ENCODE measurements around the gene LSS. TPM values are rescaled to one million over a fixed set of nuclear protein-coding genes. Genes with fewer than 3 reads are reported as not detected.

LSS gene
- total and polyA plus RNA-seq, 4 donors, result 27.6 to 194 (median 89.3) TPM

DNA sequence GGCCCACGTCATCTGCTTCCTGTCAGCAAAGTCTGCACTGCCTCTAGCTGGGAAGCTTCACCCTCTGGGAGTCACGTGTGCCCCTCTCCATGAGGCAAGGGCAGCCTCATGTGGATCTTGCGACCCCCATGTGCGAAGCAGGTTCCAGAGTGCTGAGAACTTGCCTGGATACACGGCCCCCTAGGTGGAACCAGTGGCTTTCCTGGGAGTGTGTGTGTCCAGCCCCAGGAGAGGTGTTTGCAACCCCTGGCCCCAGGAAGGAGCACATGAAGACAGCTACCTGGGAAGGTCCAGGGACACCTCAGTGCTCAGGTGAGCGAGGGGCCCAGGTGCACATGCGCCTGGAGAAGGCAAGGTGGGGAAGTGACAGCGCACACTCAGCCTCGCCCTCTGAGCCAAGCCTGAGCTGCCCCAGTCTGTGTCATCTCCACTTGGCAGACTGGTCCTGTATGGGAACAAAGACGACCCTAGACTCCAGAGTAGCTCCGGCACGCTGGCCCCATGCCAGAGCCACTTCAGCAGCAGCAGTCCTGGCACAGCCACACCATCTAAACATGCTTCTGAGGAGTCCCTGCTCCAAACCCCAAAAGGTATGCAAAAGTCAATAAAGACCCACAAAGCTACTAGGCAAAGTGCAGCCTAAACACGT is 8.9 kb downstream of the LSS start:
- Histone ChIP-seq H3K27me3 (ENCODE audit: control insufficient read depth in 4 of 4, insufficient read depth in 4 of 4, low read length in 3 of 4) (no peaks in the 10 kb centered on the region), H3K4me1 (ENCODE audit: control insufficient read depth in 4 of 4, insufficient read depth in 4 of 4, low read length in 3 of 4) (peaks cover 0 to 7% (median 3%) of the 10 kb centered on the region in 4 donors), H3K9ac (ENCODE audit: low read depth in 1 of 2, low read length in 2 of 2) (no peak overlapping the region), H3K27ac (ENCODE audit: low read depth in 1 of 2, low read length in 2 of 2) (no peak overlapping the region), H3K9me3 (ENCODE audit: control insufficient read depth in 4 of 4, low read length in 3 of 4) (no peaks in the 10 kb centered on the region), H3K4me3 (ENCODE audit: low read depth in 1 of 3, low read length in 3 of 3) (no peak overlapping the region), H3K36me3 (ENCODE audit: control insufficient read depth in 4 of 4, insufficient read depth in 3 of 4, low read depth in 1 of 4, low read length in 3 of 4) (peaks cover 6 to 48% (median 28%) of the 10 kb centered on the region in 4 donors)
- WGBS, result 68% methylated on average over 13 of the region's 13 CpGs
- DNase-seq (ENCODE audit: low spot score), result no peak
- TF ChIP-seq GABPA (IDR thresholded peaks at IDR 0.05 in 1 of 2, conservative IDR thresholded peaks at IDR 0.05 in 1 of 2) (no peak), RAD21 (IDR thresholded peaks at IDR 0.05) (no peak), FOXA1 (IDR thresholded peaks at IDR 0.05) (no peak), NR2F2 (IDR thresholded peaks at IDR 0.05) (no peak), JUND (IDR thresholded peaks at IDR 0.05) (no peak), YY1 (IDR thresholded peaks at IDR 0.05) (no peak), RXRA (IDR thresholded peaks at IDR 0.05) (no peak), TAF1 (conservative IDR thresholded peaks at IDR 0.05) (no peak), CTCF (IDR thresholded peaks at IDR 0.05; ENCODE audit: low read depth, low read length, missing input control) (no peak), REST (IDR thresholded peaks at IDR 0.05) (no peak)
- TF ChIP-seq, protein P1, sequence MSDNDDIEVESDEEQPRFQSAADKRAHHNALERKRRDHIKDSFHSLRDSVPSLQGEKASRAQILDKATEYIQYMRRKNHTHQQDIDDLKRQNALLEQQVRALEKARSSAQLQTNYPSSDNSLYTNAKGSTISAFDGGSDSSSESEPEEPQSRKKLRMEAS (IDR thresholded peaks at IDR 0.05), result no peak

DNA sequence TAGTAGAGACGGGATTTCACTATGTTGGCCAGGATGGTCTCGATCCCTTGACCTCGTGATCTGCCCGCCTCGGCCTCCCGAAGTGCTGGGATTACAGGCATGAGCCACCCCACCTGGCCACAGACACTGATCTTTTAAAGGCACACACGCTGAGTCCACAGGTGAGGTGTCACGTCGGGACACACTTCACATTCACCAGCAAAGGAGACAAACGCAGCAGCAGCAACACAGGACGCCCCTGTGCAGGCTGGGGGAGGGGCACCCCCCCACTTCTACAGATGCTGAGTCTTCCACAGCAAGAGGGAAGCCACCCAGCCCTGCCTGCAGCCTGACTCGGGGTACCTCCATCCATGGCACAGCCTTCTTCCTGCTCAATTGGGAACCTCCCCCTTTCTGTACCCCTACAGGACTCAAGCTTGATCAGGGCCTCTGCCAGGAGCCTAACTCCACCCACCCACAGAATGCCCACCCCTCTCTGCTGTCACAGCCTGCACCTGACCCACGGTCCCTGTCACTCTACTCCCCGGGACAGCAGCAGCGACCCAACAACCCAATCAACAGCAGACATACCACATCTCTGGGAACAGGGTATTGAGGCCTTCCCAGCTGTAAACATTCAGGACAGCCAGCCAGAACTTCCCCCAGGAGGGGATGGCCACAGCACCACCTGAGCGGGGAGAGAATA is 9.5 kb downstream of the LSS start:
- H3K4me1 ChIP-seq (ENCODE audit: control insufficient read depth in 4 of 4, insufficient read depth in 4 of 4, low read length in 3 of 4), result peaks cover 0 to 2% (median 0%) of the 10 kb centered on the region in 4 donors
- H3K27me3 ChIP-seq (ENCODE audit: control insufficient read depth in 4 of 4, insufficient read depth in 4 of 4, low read length in 3 of 4), result no peaks in the 10 kb centered on the region
- H3K4me3 ChIP-seq (ENCODE audit: low read depth in 1 of 3, low read length in 3 of 3), result no peak overlapping the region
- H3K36me3 ChIP-seq (ENCODE audit: control insufficient read depth in 4 of 4, insufficient read depth in 3 of 4, low read depth in 1 of 4, low read length in 3 of 4), result peaks cover 6 to 55% (median 28%) of the 10 kb centered on the region in 4 donors
- no peaks in the 10 kb centered on the region for H3K9me3 ChIP-seq (ENCODE audit: control insufficient read depth in 4 of 4, low read length in 3 of 4)
- DNase-seq (ENCODE audit: low spot score), result no peak
- WGBS, result 86% methylated on average over 16 of the region's 16 CpGs
- no peak overlapping the region for H3K27ac ChIP-seq (ENCODE audit: low read depth in 1 of 2, low read length in 2 of 2)
- no peak overlapping the region for H3K9ac ChIP-seq (ENCODE audit: low read depth in 1 of 2, low read length in 2 of 2)
- TF ChIP-seq REST (IDR thresholded peaks at IDR 0.05) (no peak), RAD21 (IDR thresholded peaks at IDR 0.05) (no peak), CTCF (IDR thresholded peaks at IDR 0.05; ENCODE audit: low read depth, low read length, missing input control) (no peak), FOXA1 (IDR thresholded peaks at IDR 0.05) (no peak), SP1 (IDR thresholded peaks at IDR 0.05) (no peak), HNF4A (conservative IDR thresholded peaks at IDR 0.05) (no peak), HNF4G (IDR thresholded peaks at IDR 0.05) (no peak), YY1 (IDR thresholded peaks at IDR 0.05) (no peak)
- TF ChIP-seq, protein P2, sequence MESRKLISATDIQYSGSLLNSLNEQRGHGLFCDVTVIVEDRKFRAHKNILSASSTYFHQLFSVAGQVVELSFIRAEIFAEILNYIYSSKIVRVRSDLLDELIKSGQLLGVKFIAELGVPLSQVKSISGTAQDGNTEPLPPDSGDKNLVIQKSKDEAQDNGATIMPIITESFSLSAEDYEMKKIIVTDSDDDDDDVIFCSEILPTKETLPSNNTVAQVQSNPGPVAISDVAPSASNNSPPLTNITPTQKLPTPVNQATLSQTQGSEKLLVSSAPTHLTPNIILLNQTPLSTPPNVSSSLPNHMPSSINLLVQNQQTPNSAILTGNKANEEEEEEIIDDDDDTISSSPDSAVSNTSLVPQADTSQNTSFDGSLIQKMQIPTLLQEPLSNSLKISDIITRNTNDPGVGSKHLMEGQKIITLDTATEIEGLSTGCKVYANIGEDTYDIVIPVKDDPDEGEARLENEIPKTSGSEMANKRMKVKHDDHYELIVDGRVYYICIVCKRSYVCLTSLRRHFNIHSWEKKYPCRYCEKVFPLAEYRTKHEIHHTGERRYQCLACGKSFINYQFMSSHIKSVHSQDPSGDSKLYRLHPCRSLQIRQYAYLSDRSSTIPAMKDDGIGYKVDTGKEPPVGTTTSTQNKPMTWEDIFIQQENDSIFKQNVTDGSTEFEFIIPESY (IDR thresholded peaks at IDR 0.05), result no peak
- TF ChIP-seq, protein P1 (IDR thresholded peaks at IDR 0.05), result no peak
